ENCODE results near the gene UBE2E2.

DNA sequence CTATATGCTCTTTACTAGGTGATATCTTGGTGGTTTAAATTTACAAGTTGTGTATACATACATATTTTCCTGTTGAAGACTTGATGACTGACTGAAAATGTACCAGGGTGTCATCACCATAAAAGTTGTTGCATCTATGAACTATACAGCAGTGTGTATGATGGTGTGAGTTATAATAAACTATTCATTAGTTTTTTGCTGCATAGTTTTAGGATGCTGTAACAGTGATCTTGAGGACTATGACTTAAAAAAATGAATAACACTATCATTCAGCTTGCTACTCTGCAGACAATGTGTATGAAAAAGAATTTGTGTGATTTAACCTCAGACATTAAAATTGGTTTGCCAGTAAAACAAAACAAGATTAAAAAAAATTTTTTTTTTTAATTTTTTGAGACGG, 49.0 kb downstream of the UBE2E2 start:
- TF ChIP-seq, protein P1, sequence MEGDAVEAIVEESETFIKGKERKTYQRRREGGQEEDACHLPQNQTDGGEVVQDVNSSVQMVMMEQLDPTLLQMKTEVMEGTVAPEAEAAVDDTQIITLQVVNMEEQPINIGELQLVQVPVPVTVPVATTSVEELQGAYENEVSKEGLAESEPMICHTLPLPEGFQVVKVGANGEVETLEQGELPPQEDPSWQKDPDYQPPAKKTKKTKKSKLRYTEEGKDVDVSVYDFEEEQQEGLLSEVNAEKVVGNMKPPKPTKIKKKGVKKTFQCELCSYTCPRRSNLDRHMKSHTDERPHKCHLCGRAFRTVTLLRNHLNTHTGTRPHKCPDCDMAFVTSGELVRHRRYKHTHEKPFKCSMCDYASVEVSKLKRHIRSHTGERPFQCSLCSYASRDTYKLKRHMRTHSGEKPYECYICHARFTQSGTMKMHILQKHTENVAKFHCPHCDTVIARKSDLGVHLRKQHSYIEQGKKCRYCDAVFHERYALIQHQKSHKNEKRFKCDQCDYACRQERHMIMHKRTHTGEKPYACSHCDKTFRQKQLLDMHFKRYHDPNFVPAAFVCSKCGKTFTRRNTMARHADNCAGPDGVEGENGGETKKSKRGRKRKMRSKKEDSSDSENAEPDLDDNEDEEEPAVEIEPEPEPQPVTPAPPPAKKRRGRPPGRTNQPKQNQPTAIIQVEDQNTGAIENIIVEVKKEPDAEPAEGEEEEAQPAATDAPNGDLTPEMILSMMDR (IDR thresholded peaks at IDR 0.05): no peak
- TF ChIP-seq, protein P2, sequence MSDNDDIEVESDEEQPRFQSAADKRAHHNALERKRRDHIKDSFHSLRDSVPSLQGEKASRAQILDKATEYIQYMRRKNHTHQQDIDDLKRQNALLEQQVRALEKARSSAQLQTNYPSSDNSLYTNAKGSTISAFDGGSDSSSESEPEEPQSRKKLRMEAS (CRISPR knock-in tag; IDR thresholded peaks at IDR 0.05): no peak
- no peak for TF ChIP-seq ZNF232 (CRISPR knock-in tag; IDR thresholded peaks at IDR 0.05)

Data from WTC11 (cell line).